Endothelial cell of umbilical vein (primary cell): ENCODE data around the gene GOLGA2. TPM values are rescaled to one million over a fixed set of nuclear protein-coding genes. Genes with fewer than 3 reads are reported as not detected.

ENCODE experiments used
- BruUV-seq: library from RNA; stranded (reverse); fragments of 400-500 nt; replicated peaks from 2 replicates; lab custom pipeline; 2021; lab: Mats Ljungman, UMichigan
- CTCF ChIA-PET: fragments of 300-600, 350-600 bp; sonication (Branson Sonifier 250); formaldehyde crosslinking; loops from one replicate; lab custom pipeline; 2021; ENCODE audit warnings: antibody characterized with exemption, inconsistent platforms; lab: Charles Lee
- POLR2A ChIA-PET: fragments of 300-600, 350-600 bp; sonication (Branson Sonifier 250); formaldehyde crosslinking; loops from one replicate; lab custom pipeline; 2021; ENCODE audit warnings: antibody characterized with exemption, inconsistent platforms; lab: Charles Lee
- DNase-seq: peaks from one replicate; pipeline ENCODE4 v3.0.0-alpha.2; 2011; ENCODE audit warnings: low read depth, low spot score
- FAIRE-seq: peaks from 2 replicates; lab custom pipeline; 2011; peaks lifted over from hg19 to GRCh38; lab: Jason Lieb, UNC
- H2AFZ ChIP-seq: 2 replicates; pipeline ENCODE4 v1.6.0; 2012; ENCODE audit warnings: low read depth, low read length, control low read depth, inconsistent platforms
- H3K27ac ChIP-seq: 2 replicates; pipeline ENCODE4 v1.5.1; 2011; ENCODE audit warnings: low read depth, mild to moderate bottlenecking, control low read depth, low read length, moderate library complexity; ENCODE audit not compliant: insufficient read depth
- H3K27me3 ChIP-seq, 2 experiments: 2 replicates each; pipeline versions ENCODE4 v1.6.0 to v1.6.1; 2011; ENCODE audit warnings: low read length in 2 of 2, mixed read lengths in 1 of 2; ENCODE audit not compliant: control insufficient read depth in 2 of 2, insufficient read depth in 2 of 2
- H3K36me3 ChIP-seq, 2 experiments: 2 replicates in 1 of 2; 3 replicates in 1 of 2; pipeline ENCODE4 v1.5.1; 2011; ENCODE audit warnings: low read length in 2 of 2, mild to moderate bottlenecking in 1 of 2, moderate library complexity in 1 of 2; ENCODE audit not compliant: control insufficient read depth in 2 of 2, insufficient read depth in 2 of 2; ENCODE audit errors: extremely low read depth in 1 of 2
- H3K4me1 ChIP-seq: 3 replicates; pipeline ENCODE4 v1.5.1; 2011; ENCODE audit warnings: mild to moderate bottlenecking, low read length; ENCODE audit not compliant: control insufficient read depth, insufficient read depth; ENCODE audit errors: extremely low read depth
- H3K4me2 ChIP-seq: 2 replicates; pipeline ENCODE4 v1.6.1; 2011; ENCODE audit warnings: low read length, control low read depth, mixed read lengths; ENCODE audit not compliant: insufficient read depth
- H3K4me3 ChIP-seq, 3 experiments: fragments of 200-600 bp in 1 of 3; sonication (generic), shearing (Covaris generic) in 1 of 3; replicated peaks in 1 of 3; 2 replicates each; pipeline ENCODE4 v1.5.1; 2011 to 2016; ENCODE audit warnings: control low read depth in 3 of 3, low read length in 3 of 3, mild to moderate bottlenecking in 2 of 3, inconsistent platforms in 1 of 3, low read depth in 1 of 3, moderate library complexity in 1 of 3; ENCODE audit not compliant: insufficient read depth in 1 of 3
- H3K79me2 ChIP-seq: 2 replicates; pipeline ENCODE4 v1.6.0; 2012; ENCODE audit warnings: low read length, inconsistent platforms; ENCODE audit not compliant: control insufficient read depth, insufficient read depth
- H3K9ac ChIP-seq: replicated peaks from 2 replicates; pipeline ENCODE3; 2011; ENCODE audit warnings: low read length, control low read depth; ENCODE audit not compliant: insufficient read depth; ENCODE audit errors: extremely low read depth
- H3K9me1 ChIP-seq: replicated peaks from 3 replicates; pipeline ENCODE4 v1.6.0; 2011; ENCODE audit warnings: mild to moderate bottlenecking, low read length; ENCODE audit not compliant: control insufficient read depth, insufficient read depth; ENCODE audit errors: extremely low read depth
- H3K9me3 ChIP-seq: replicated peaks from 2 replicates; pipeline ENCODE4 v1.5.1; 2012; ENCODE audit warnings: low read length, inconsistent platforms; ENCODE audit not compliant: control insufficient read depth, insufficient read depth
- H4K20me1 ChIP-seq: replicated peaks from 2 replicates; pipeline ENCODE3; 2011; ENCODE audit warnings: mild to moderate bottlenecking, low read length; ENCODE audit not compliant: control insufficient read depth, insufficient read depth; ENCODE audit errors: extremely low read depth
- EZH2 ChIP-seq: IDR thresholded peaks from 2 replicates; pipeline ENCODE4 v1.6.1; 2012; ENCODE audit warnings: borderline replicate concordance, low read depth, mild to moderate bottlenecking, moderate library complexity, low read length, inconsistent platforms; ENCODE audit not compliant: severe bottlenecking
- FOS ChIP-seq: IDR thresholded peaks from 2 replicates; pipeline ENCODE4 v1.6.1; 2011; ENCODE audit warnings: mild to moderate bottlenecking, low read length, moderate library complexity, borderline replicate concordance; ENCODE audit not compliant: insufficient read depth
- GATA2 ChIP-seq: IDR thresholded peaks from 2 replicates; pipeline ENCODE4 v1.7.0; 2011; ENCODE audit warnings: low read depth, mild to moderate bottlenecking, moderate library complexity, mixed read lengths, low read length; ENCODE audit not compliant: insufficient read length, insufficient read depth
- JUN ChIP-seq: IDR thresholded peaks from 2 replicates; pipeline ENCODE4 v1.6.1; 2011; ENCODE audit warnings: borderline replicate concordance, low read depth; ENCODE audit not compliant: insufficient read length, insufficient read depth
- MYC ChIP-seq: IDR thresholded peaks from one replicate; pipeline ENCODE4 v1.6.1; 2011; ENCODE audit warnings: mild to moderate bottlenecking, low read depth, low read length
- POLR2A ChIP-seq: IDR thresholded peaks from 2 replicates; pipeline ENCODE4 v1.6.1; 2012; ENCODE audit warnings: low read depth, mild to moderate bottlenecking, control low read depth, low read length
- POLR2AphosphoS5 ChIP-seq: IDR thresholded peaks from 2 replicates; pipeline ENCODE4 v1.6.1; 2012; ENCODE audit warnings: low read depth, mild to moderate bottlenecking, control low read depth, low read length, moderate library complexity; ENCODE audit not compliant: insufficient read depth
- dilution Hi-C: fragments of 300-500 bp; cut with MboI; formaldehyde crosslinking; loops from one replicate; pipeline ENCODE4 v1.15.0; 2019; ENCODE audit warnings: low sequenced_read_pairs; ENCODE audit not compliant: extremely low pct_ligation_motif_present
- intact Hi-C: fragments of 100-400 bp; cut with micrococcal nuclease; formaldehyde crosslinking; loops from one replicate; pipeline ENCODE4 v1.10.0; 2022
- polyA plus RNA-seq, 4 experiments: library from polyadenylated mRNA; depleted of rRNA in 3 of 4; stranded (reverse) in 3 of 4; unstranded in 1 of 4; fragments of >200 nt; gene quantifications; 2 replicates each; pipeline versions ENCODE4 v1.2.1 to v1.2.3, GENCODE V29; 2011 to 2012; ENCODE audit warnings: missing spikeins in 1 of 4
- total RNA-seq: library from RNA; stranded (reverse); gene quantifications from 2 replicates; pipeline ENCODE4 v1.2.3, GENCODE V29; 2021
- TF ChIP-seq, protein P1 (sequence below): IDR thresholded peaks from 2 replicates; pipeline ENCODE4 v1.6.1; 2011; ENCODE audit not compliant: insufficient read depth, insufficient read length
- TF ChIP-seq, protein P2 (sequence below), 2 donors: IDR thresholded peaks; 1 replicate in 1 of 2; 2 replicates in 1 of 2; pipeline ENCODE4 v1.5.1; 2011; ENCODE audit warnings: low read length in 2 of 2, mild to moderate bottlenecking in 2 of 2, moderate library complexity in 2 of 2, control low read depth in 1 of 2, inconsistent platforms in 1 of 2, low read depth in 1 of 2; ENCODE audit not compliant: insufficient read depth in 1 of 2; ENCODE audit errors: extremely low read depth in 1 of 2

Gene GOLGA2
- total and polyA plus RNA-seq, 2 donors (not counting 3 experiments of a cell fraction or from before 2014, with no cell fraction given), result 52.3 to 114 TPM

DNA sequence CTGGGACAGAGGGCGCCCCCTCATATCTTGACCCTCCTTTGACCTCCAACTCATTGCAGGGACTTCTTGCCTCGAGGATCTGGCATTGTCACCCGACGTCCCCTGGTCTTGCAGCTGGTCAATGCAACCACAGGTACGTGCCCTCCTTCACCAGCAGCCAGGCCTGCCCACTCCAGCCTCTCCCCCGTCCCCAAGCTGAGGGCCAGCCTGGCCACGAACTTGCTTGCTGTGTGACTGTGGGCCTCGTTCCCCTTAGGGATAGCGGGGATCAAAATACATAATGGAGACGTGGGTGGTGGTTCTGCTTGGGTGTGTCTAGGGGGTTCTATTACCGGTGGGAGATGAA is 57.7 kb downstream of the GOLGA2 start:
- no peaks in the 10 kb centered on the region for H4K20me1 ChIP-seq
- POLR2A ChIA-PET, result interaction anchor here (0.6 kb wide), 1 partner anchor 18 kb away, joined by 3 read pairs; no protein-coding TSS in a partner anchor
- FAIRE-seq (no peak), DNase-seq (no peak)
- H2AFZ ChIP-seq, result no peak overlapping the region
- no peak overlapping the region for H3K4me3 ChIP-seq
- H3K27me3 ChIP-seq, result peaks cover 0 to 2% of the 10 kb centered on the region in 2 experiments
- peaks cover 3% of the 10 kb centered on the region for H3K4me1 ChIP-seq
- H3K36me3 ChIP-seq, result no peaks in the 10 kb centered on the region
- dilution Hi-C loops (no loop called here), intact Hi-C loops (loop anchor here (2.0 kb wide), 1 partner anchor 13 kb away; no protein-coding TSS in a partner anchor)
- CTCF ChIA-PET, result interaction anchor here (0.7 to 1.4 kb wide), 4 partner anchors 11 to 37 kb away, joined by 3 to 6 read pairs (median 4); no protein-coding TSS in a partner anchor
- no peaks in the 10 kb centered on the region for H3K79me2 ChIP-seq
- no peak overlapping the region for H3K9ac ChIP-seq
- BruUV-seq, result no TSS peak
- no peaks in the 10 kb centered on the region for H3K9me3 ChIP-seq
- TF ChIP-seq, protein P1, sequence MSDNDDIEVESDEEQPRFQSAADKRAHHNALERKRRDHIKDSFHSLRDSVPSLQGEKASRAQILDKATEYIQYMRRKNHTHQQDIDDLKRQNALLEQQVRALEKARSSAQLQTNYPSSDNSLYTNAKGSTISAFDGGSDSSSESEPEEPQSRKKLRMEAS, result no peak
- no peak for TF ChIP-seq POLR2A
- TF ChIP-seq FOS, result no peak
- TF ChIP-seq GATA2, result no peak
- no peak for TF ChIP-seq JUN
- TF ChIP-seq EZH2, result no peak
- TF ChIP-seq, protein P2, sequence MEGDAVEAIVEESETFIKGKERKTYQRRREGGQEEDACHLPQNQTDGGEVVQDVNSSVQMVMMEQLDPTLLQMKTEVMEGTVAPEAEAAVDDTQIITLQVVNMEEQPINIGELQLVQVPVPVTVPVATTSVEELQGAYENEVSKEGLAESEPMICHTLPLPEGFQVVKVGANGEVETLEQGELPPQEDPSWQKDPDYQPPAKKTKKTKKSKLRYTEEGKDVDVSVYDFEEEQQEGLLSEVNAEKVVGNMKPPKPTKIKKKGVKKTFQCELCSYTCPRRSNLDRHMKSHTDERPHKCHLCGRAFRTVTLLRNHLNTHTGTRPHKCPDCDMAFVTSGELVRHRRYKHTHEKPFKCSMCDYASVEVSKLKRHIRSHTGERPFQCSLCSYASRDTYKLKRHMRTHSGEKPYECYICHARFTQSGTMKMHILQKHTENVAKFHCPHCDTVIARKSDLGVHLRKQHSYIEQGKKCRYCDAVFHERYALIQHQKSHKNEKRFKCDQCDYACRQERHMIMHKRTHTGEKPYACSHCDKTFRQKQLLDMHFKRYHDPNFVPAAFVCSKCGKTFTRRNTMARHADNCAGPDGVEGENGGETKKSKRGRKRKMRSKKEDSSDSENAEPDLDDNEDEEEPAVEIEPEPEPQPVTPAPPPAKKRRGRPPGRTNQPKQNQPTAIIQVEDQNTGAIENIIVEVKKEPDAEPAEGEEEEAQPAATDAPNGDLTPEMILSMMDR (IDR thresholded peaks at IDR 0.05; ENCODE audit: extremely low read depth in 1 of 2, insufficient read depth in 1 of 2, low read depth in 1 of 2, low read length in 2 of 2), result no peak
- TF ChIP-seq POLR2AphosphoS5, result no peak
- no peak for TF ChIP-seq MYC
- H3K27ac ChIP-seq, result no peak overlapping the region
- H3K9me1 ChIP-seq, result no peaks in the 10 kb centered on the region
- H3K4me2 ChIP-seq, result no peak overlapping the region
